ENCODE data around the gene BCL7B. TPM values are rescaled to one million over a fixed set of nuclear protein-coding genes. Genes with fewer than 3 reads are reported as not detected.

Gene BCL7B
- total and polyA plus RNA-seq, 2 donors (not counting 3 experiments of a cell fraction or from before 2014, with no cell fraction given): 61.2 to 68.3 TPM

DNA sequence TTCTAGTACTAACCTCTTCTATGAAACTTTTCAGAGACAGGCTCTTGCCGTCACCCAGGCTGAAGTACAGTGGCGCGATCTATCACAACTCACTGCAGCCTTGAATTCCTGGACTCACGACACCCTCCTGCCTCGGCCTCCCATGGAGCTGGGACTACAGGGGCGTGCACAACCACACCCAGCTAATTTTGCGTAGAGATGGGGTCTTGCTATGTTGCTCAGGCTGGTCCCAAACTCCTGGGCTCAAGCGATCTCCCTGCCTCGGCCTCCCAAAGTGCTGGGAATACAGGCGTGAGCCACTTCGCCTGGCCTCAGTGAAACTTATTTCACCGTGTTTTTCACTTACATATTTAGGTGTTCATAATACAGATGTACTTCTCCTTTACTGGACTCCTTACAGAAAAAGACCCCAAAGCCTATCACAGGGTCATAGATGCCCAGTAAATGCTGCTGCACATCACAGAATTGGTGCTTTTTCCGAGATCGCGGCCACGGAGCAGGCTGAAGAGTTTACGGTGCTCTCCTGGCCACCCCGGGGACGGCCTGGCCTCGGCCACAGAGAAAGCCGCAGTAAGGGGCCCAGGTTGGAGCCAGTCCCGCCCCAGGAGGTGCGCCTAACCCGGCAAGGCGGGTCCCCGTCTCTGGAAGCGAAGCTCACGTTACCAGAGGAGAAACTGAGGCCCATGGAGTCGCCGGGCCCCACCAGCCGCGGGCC is 20.3 kb upstream of the BCL7B start:
- Histone ChIP-seq H4K20me1 (replicated peaks; ENCODE audit: control insufficient read depth, extremely low read depth, insufficient read depth, low read length) (no peaks in the 10 kb centered on the region), H3K27me3 (ENCODE audit: control insufficient read depth in 2 of 2, insufficient read depth in 2 of 2, low read length in 2 of 2) (no peaks in the 10 kb centered on the region), H3K4me2 (ENCODE audit: insufficient read depth, low read length) (peak overlapping the region; percentile 75), H3K9me3 (replicated peaks; ENCODE audit: control insufficient read depth, insufficient read depth, low read length) (no peaks in the 10 kb centered on the region), H3K4me1 (ENCODE audit: control insufficient read depth, extremely low read depth, insufficient read depth, low read length) (peaks cover 20% of the 10 kb centered on the region), H2AFZ (ENCODE audit: low read depth, low read length) (peak overlapping the region; percentile 49), H3K36me3 (ENCODE audit: control insufficient read depth in 2 of 2, extremely low read depth in 1 of 2, insufficient read depth in 2 of 2, low read length in 2 of 2) (peaks cover 8 to 19% of the 10 kb centered on the region in 2 experiments), H3K4me3 (replicated peaks in 1 of 3; ENCODE audit: insufficient read depth in 1 of 3, low read depth in 1 of 3, low read length in 3 of 3) (peak overlapping the region; percentile 74 to 95 (median 87)), H3K9ac (replicated peaks; ENCODE audit: extremely low read depth, insufficient read depth, low read length) (peak overlapping the region; percentile 80), H3K9me1 (replicated peaks; ENCODE audit: control insufficient read depth, extremely low read depth, insufficient read depth, low read length) (no peaks in the 10 kb centered on the region), H3K79me2 (ENCODE audit: control insufficient read depth, insufficient read depth, low read length) (peaks cover 38% of the 10 kb centered on the region), H3K27ac (ENCODE audit: insufficient read depth, low read depth, low read length) (peak overlapping the region; percentile 65)
- ChIA-PET POLR2A (interaction anchor here (0.6 to 1.2 kb wide), 4 partner anchors 10 to 21 kb away, joined by 3 to 4 read pairs (median 4); partner anchors contain the start of gene BCL7B), CTCF (interaction anchor here (1.2 to 2.1 kb wide), 3 partner anchors 10 to 29 kb away, joined by 3 to 11 read pairs (median 5); partner anchors contain the start of gene BCL7B)
- peak; percentile 69 for FAIRE-seq
- intact Hi-C loops (cut with micrococcal nuclease) (loop anchor here (1.0 kb wide), 2 partner anchors 20 to 55 kb away; partner anchors contain the start of genes BAZ1B and BCL7B), dilution Hi-C loops (cut with MboI; ENCODE audit: extremely low pct_ligation_motif_present, low sequenced_read_pairs) (no loop called here)
- TSS peak; percentile 46 for BruUV-seq (replicated peaks)
- DNase-seq (ENCODE audit: low read depth, low spot score): peak; percentile 59
- TF ChIP-seq POLR2A (IDR thresholded peaks at IDR 0.05; ENCODE audit: low read depth, low read length) (no peak), GATA2 (IDR thresholded peaks at IDR 0.05; ENCODE audit: insufficient read depth, insufficient read length, low read depth, low read length) (no peak), JUN (IDR thresholded peaks at IDR 0.05; ENCODE audit: borderline replicate concordance, insufficient read depth, insufficient read length, low read depth) (no peak), MAX (IDR thresholded peaks at IDR 0.05; ENCODE audit: insufficient read depth, insufficient read length) (no peak)

DNA sequence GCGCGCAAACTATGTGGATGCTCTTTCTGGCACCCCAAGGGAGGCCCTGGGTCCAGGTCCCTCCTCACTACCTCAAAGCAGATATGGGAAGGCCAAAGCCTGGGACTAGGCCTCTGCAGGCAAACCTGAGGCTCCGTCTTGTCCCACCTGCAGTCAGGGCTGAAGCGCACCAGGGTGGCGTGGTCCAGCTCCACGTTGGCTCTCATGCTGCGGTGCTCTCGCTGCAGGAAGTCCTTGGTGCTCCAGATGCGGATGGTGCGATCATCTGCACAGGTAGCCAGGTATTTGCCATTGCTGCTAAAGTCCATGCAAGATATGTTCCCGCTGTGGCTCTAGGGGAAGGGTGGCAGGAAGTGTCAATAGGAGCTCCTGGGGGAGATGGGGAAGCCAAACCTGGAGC is 16.3 kb upstream of the BCL7B start:
- FAIRE-seq: no peak
- BruUV-seq (replicated peaks): no TSS peak

More for the DNA sequence above, 16.3 kb upstream of the BCL7B start:
- no peaks in the 10 kb centered on the region for H3K9me1 ChIP-seq (replicated peaks; ENCODE audit: control insufficient read depth, extremely low read depth, insufficient read depth, low read length)
- no peak overlapping the region for H3K4me3 ChIP-seq (replicated peaks in 1 of 3; ENCODE audit: insufficient read depth in 1 of 3, low read depth in 1 of 3, low read length in 3 of 3)
- no peaks in the 10 kb centered on the region for H3K9me3 ChIP-seq (replicated peaks; ENCODE audit: control insufficient read depth, insufficient read depth, low read length)
- dilution Hi-C loops (cut with MboI; ENCODE audit: extremely low pct_ligation_motif_present, low sequenced_read_pairs): no loop called here
- ChIA-PET CTCF (no interaction called here), POLR2A (no interaction called here)
- DNase-seq (ENCODE audit: low read depth, low spot score): no peak
- no peak overlapping the region for H3K27ac ChIP-seq (ENCODE audit: insufficient read depth, low read depth, low read length)
- peaks cover 4% of the 10 kb centered on the region for H3K4me1 ChIP-seq (ENCODE audit: control insufficient read depth, extremely low read depth, insufficient read depth, low read length)
- H3K79me2 ChIP-seq (ENCODE audit: control insufficient read depth, insufficient read depth, low read length): peaks cover 40% of the 10 kb centered on the region
- no peak overlapping the region for H3K4me2 ChIP-seq (ENCODE audit: insufficient read depth, low read length)
- no peaks in the 10 kb centered on the region for H4K20me1 ChIP-seq (replicated peaks; ENCODE audit: control insufficient read depth, extremely low read depth, insufficient read depth, low read length)
- peaks cover 12 to 39% of the 10 kb centered on the region in 2 experiments for H3K36me3 ChIP-seq (ENCODE audit: control insufficient read depth in 2 of 2, extremely low read depth in 1 of 2, insufficient read depth in 2 of 2, low read length in 2 of 2)
- intact Hi-C loops (cut with micrococcal nuclease): no loop called here
- no peaks in the 10 kb centered on the region for H3K27me3 ChIP-seq (ENCODE audit: control insufficient read depth in 2 of 2, insufficient read depth in 2 of 2, low read length in 2 of 2)
- no peak overlapping the region for H2AFZ ChIP-seq (ENCODE audit: low read depth, low read length)
- TF ChIP-seq MAX (IDR thresholded peaks at IDR 0.05; ENCODE audit: insufficient read depth, insufficient read length): no peak
- TF ChIP-seq GATA2 (IDR thresholded peaks at IDR 0.05; ENCODE audit: insufficient read depth, insufficient read length, low read depth, low read length): no peak
- no peak for TF ChIP-seq EZH2 (IDR thresholded peaks at IDR 0.05; ENCODE audit: borderline replicate concordance, low read depth, low read length, severe bottlenecking)
- TF ChIP-seq POLR2A (IDR thresholded peaks at IDR 0.05; ENCODE audit: low read depth, low read length): no peak
- no peak for TF ChIP-seq JUN (IDR thresholded peaks at IDR 0.05; ENCODE audit: borderline replicate concordance, insufficient read depth, insufficient read length, low read depth)
- no peak for TF ChIP-seq MYC (IDR thresholded peaks at IDR 0.05; ENCODE audit: low read depth, low read length)
- no peak for TF ChIP-seq FOS (IDR thresholded peaks at IDR 0.05; ENCODE audit: borderline replicate concordance, insufficient read depth, low read length)
- TF ChIP-seq, protein P1, sequence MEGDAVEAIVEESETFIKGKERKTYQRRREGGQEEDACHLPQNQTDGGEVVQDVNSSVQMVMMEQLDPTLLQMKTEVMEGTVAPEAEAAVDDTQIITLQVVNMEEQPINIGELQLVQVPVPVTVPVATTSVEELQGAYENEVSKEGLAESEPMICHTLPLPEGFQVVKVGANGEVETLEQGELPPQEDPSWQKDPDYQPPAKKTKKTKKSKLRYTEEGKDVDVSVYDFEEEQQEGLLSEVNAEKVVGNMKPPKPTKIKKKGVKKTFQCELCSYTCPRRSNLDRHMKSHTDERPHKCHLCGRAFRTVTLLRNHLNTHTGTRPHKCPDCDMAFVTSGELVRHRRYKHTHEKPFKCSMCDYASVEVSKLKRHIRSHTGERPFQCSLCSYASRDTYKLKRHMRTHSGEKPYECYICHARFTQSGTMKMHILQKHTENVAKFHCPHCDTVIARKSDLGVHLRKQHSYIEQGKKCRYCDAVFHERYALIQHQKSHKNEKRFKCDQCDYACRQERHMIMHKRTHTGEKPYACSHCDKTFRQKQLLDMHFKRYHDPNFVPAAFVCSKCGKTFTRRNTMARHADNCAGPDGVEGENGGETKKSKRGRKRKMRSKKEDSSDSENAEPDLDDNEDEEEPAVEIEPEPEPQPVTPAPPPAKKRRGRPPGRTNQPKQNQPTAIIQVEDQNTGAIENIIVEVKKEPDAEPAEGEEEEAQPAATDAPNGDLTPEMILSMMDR (IDR thresholded peaks at IDR 0.05; ENCODE audit: extremely low read depth in 1 of 2, insufficient read depth in 1 of 2, low read depth in 1 of 2, low read length in 2 of 2): no peak
- TF ChIP-seq POLR2AphosphoS5 (IDR thresholded peaks at IDR 0.05; ENCODE audit: insufficient read depth, low read depth, low read length): no peak
- no peak overlapping the region for H3K9ac ChIP-seq (replicated peaks; ENCODE audit: extremely low read depth, insufficient read depth, low read length)

Measured in endothelial cell of umbilical vein (primary cell).